Measurements from ENCODE around the gene CA5B. TPM values are rescaled to one million over a fixed set of nuclear protein-coding genes. Genes with fewer than 3 reads are reported as not detected.

Gene CA5B
- total and polyA plus RNA-seq, 2 of the 8 experiments (the other 6 are each of a cell fraction or from before 2014, with no cell fraction given), result 3.3 to 8.6 TPM

GRCh38 chrX:15758140-15758539 is 20.1 kb downstream of the CA5B start:
- TF ChIP-seq GTF2F1 (IDR thresholded peaks at IDR 0.05; ENCODE audit: borderline replicate concordance, low read depth, low read length) (no peak), SP1 (IDR thresholded peaks at IDR 0.05; ENCODE audit: low read depth, low read length) (no peak), SIX5 (IDR thresholded peaks at IDR 0.05; ENCODE audit: low read depth, low read length) (no peak), RAD21 (IDR thresholded peaks at IDR 0.05 in 1 of 2, conservative IDR thresholded peaks at IDR 0.05 in 1 of 2; ENCODE audit: low read depth in 2 of 2, low read length in 2 of 2) (0 out of 4 replicates have a peak, but pooled peaks of 1 of the 2 experiments have one; percentile 3)
- no peaks in the 10 kb centered on the region for H3K27me3 ChIP-seq (replicated peaks in 1 of 4; ENCODE audit: control insufficient read depth in 3 of 4, extremely low read depth in 1 of 4, insufficient read depth in 3 of 4, low read length in 3 of 4)
- H3K4me3 ChIP-seq (ENCODE audit: extremely low read depth in 1 of 4, insufficient read depth in 2 of 4, low read depth in 3 of 4, low read length in 4 of 4), result no peak overlapping the region
- H3K9me3 ChIP-seq (ENCODE audit: insufficient read depth in 2 of 2, low read depth in 1 of 2, low read length in 1 of 2), result no peaks in the 10 kb centered on the region
- H3K18ac ChIP-seq (ENCODE audit: extremely low read depth, low read length), result no peak overlapping the region
- H2BK12ac ChIP-seq (ENCODE audit: low read depth, low read length), result no peak overlapping the region
- FAIRE-seq (no peak), DNase-seq (ENCODE audit: low read depth in 1 of 2, low spot score in 2 of 2) (no peak)
- no peak overlapping the region for H2BK120ac ChIP-seq (replicated peaks; ENCODE audit: low read depth, low read length)
- 0 out of 7 replicates have a peak, but pooled peaks cover 0 to 5% (median 0%) of the 10 kb centered on the region in 4 experiments for H3K4me1 ChIP-seq (replicated peaks in 1 of 4; ENCODE audit: control insufficient read depth in 3 of 4, insufficient read depth in 4 of 4, low read length in 3 of 4)
- no peak overlapping the region for H2BK5ac ChIP-seq (ENCODE audit: low read depth, low read length)
- WGBS, 2 experiments (ENCODE audit: extremely low coverage in 1 of 2, insufficient coverage in 1 of 2, insufficient read length in 1 of 2, insufficient replicate concordance in 2 of 2, low coverage in 1 of 2, low lambda C conversion rate in 2 of 2, missing lambda C conversion rate in 1 of 2), result 89% methylated on average over 4 of the region's 4 CpGs; no CpG with 5 or more reads in 1 of the 2 experiments
- H4K8ac ChIP-seq (ENCODE audit: extremely low read depth, insufficient read depth, low read length), result no peak overlapping the region
- no peak overlapping the region for H3K4ac ChIP-seq (replicated peaks; ENCODE audit: insufficient read length, low read depth, low read length)
- no peak overlapping the region for H3K56ac ChIP-seq (replicated peaks; ENCODE audit: insufficient read length, low read depth, low read length)
- no peak overlapping the region for H2BK15ac ChIP-seq (ENCODE audit: low read length)
- no peak overlapping the region for H4K91ac ChIP-seq (replicated peaks; ENCODE audit: insufficient read length, low read length)
- H3K9ac ChIP-seq (replicated peaks in 1 of 4; ENCODE audit: extremely low read depth in 1 of 4, low read depth in 3 of 4, low read length in 3 of 4), result no peak overlapping the region
- no peak overlapping the region for H2AK5ac ChIP-seq (ENCODE audit: low read depth, low read length)
- no peak overlapping the region for H3K27ac ChIP-seq (ENCODE audit: low read depth, low read length)
- no peaks in the 10 kb centered on the region for H3K79me1 ChIP-seq (ENCODE audit: low read depth, low read length)
- no peak overlapping the region for H3K23ac ChIP-seq (ENCODE audit: insufficient read length)
- no peak overlapping the region for H2AFZ ChIP-seq (ENCODE audit: low read length)
- no peak overlapping the region for H2BK20ac ChIP-seq (ENCODE audit: low read length)
- POLR2A ChIA-PET (ENCODE audit: partially characterized antibody), result no interaction called here
- H3K14ac ChIP-seq (ENCODE audit: insufficient read length), result no peak overlapping the region
- H3K23me2 ChIP-seq (ENCODE audit: low read depth, low read length), result no peaks in the 10 kb centered on the region
- no peaks in the 10 kb centered on the region for H3K36me3 ChIP-seq (ENCODE audit: control insufficient read depth in 2 of 4, insufficient read depth in 4 of 4, low read length in 3 of 4)
- H3K4me2 ChIP-seq (ENCODE audit: insufficient read depth in 1 of 2, low read depth in 2 of 2, low read length in 2 of 2), result no peak overlapping the region
- no peak overlapping the region for H4K5ac ChIP-seq (ENCODE audit: insufficient read length, low read depth, low read length)
- CTCF ChIA-PET (ENCODE audit: partially characterized antibody), result interaction anchor here (0.7 to 1.7 kb wide), 3 partner anchors 9 to 53 kb away, joined by 3 to 8 read pairs (median 3); partner anchors contain the start of gene CA5B
- no peaks in the 10 kb centered on the region for H3K79me2 ChIP-seq (ENCODE audit: control insufficient read depth in 1 of 2, insufficient read depth in 2 of 2, low read length in 2 of 2)
- H4K20me1 ChIP-seq (replicated peaks in 1 of 2; ENCODE audit: control insufficient read depth in 1 of 2, insufficient read depth in 2 of 2, low read length in 2 of 2), result no peaks in the 10 kb centered on the region
